Astrocyte (in vitro differentiated cells and primary cell): Measurements from ENCODE around the gene DLGAP4.

ENCODE experiments used
- CTCF ChIP-seq: IDR thresholded peaks from 2 replicates; pipeline ENCODE4 v1.5.1; 2011; ENCODE audit warnings: low read depth, mild to moderate bottlenecking, inconsistent platforms, low read length, moderate library complexity; ENCODE audit not compliant: insufficient read depth
- EZH2 ChIP-seq: IDR thresholded peaks from 2 replicates; pipeline ENCODE4 v1.6.1; 2012; ENCODE audit warnings: mild to moderate bottlenecking, low read length, inconsistent platforms; ENCODE audit not compliant: insufficient read depth

- TF ChIP-seq CTCF (no peak), EZH2 (no peak)
Observed at GRCh38 chr20:36435592-36436541, 129.7 kb downstream of the DLGAP4 start.
